ENCODE measurements around the gene SEMA5A.
A peak's percentile ranks its signal among the peaks of the same experiment; 100 is the strongest.

SEMA5A gene

GRCh38 chr5:9496801-9497200 lies 49.1 kb downstream of the SEMA5A start:
- Histone ChIP-seq H2BK120ac (ENCODE audit: low read depth, low read length) (no peak overlapping the region), H3K27me3 (ENCODE audit: control insufficient read depth in 1 of 2, insufficient read depth in 1 of 2, low read length in 2 of 2) (no peaks in the 10 kb centered on the region), H3K4me1 (ENCODE audit: control insufficient read depth, insufficient read depth, low read depth, low read length) (peaks cover 2% of the 10 kb centered on the region), H3K18ac (ENCODE audit: low read depth in 1 of 2, low read length in 2 of 2) (no peak overlapping the region), H3K27ac (ENCODE audit: low read length, poor library complexity, severe bottlenecking) (no peak overlapping the region), H3K9ac (ENCODE audit: low read length) (no peak overlapping the region), H2BK12ac (ENCODE audit: low read length in 2 of 2) (no peak overlapping the region), H3K4ac (ENCODE audit: low read depth in 1 of 2, low read length in 2 of 2) (no peak overlapping the region), H3K36me3 (ENCODE audit: control insufficient read depth in 1 of 2, insufficient read depth in 2 of 2, low read depth in 1 of 2, low read length in 2 of 2) (no peaks in the 10 kb centered on the region), H3K79me1 (replicated peaks; ENCODE audit: low read length, poor library complexity, severe bottlenecking) (peaks cover 28% of the 10 kb centered on the region), H2AK5ac (ENCODE audit: low read length, severe bottlenecking) (no peak overlapping the region), H2AFZ (ENCODE audit: low read depth, low read length) (no peak overlapping the region), H2BK5ac (ENCODE audit: low read depth, low read length, poor library complexity, severe bottlenecking) (no peak overlapping the region), H4K91ac (ENCODE audit: low read length) (no peak overlapping the region), H2BK15ac (ENCODE audit: low read depth, poor library complexity, severe bottlenecking) (no peak overlapping the region), H3K4me3 (ENCODE audit: insufficient read depth in 1 of 2, low read depth in 1 of 2, low read length in 2 of 2) (no peak overlapping the region), H3K23ac (ENCODE audit: low read length in 2 of 2) (no peak overlapping the region), H3K9me3 (ENCODE audit: control insufficient read depth, low read length) (no peaks in the 10 kb centered on the region), H3K4me2 (ENCODE audit: low read length, poor library complexity, severe bottlenecking) (no peak overlapping the region), H3K14ac (ENCODE audit: low read length in 2 of 2) (no peak overlapping the region), H4K8ac (ENCODE audit: low read length) (no peak overlapping the region)
- DNase-seq: no peak
- WGBS: no CpG with 5 or more reads among the region's 1 CpG

GRCh38 chr5:9495121-9495520 lies 50.8 kb downstream of the SEMA5A start:
- Histone ChIP-seq H3K36me3 (ENCODE audit: control insufficient read depth in 1 of 2, insufficient read depth in 2 of 2, low read depth in 1 of 2, low read length in 2 of 2) (no peaks in the 10 kb centered on the region), H2AFZ (ENCODE audit: low read depth, low read length) (no peak overlapping the region), H4K91ac (ENCODE audit: low read length) (no peak overlapping the region), H3K14ac (ENCODE audit: low read length in 2 of 2) (no peak overlapping the region), H3K9me3 (ENCODE audit: control insufficient read depth, low read length) (no peaks in the 10 kb centered on the region), H3K4me1 (ENCODE audit: control insufficient read depth, insufficient read depth, low read depth, low read length) (peaks cover 2% of the 10 kb centered on the region), H3K18ac (ENCODE audit: low read depth in 1 of 2, low read length in 2 of 2) (no peak overlapping the region), H3K4me2 (ENCODE audit: low read length, poor library complexity, severe bottlenecking) (no peak overlapping the region), H3K23ac (ENCODE audit: low read length in 2 of 2) (no peak overlapping the region), H4K8ac (ENCODE audit: low read length) (no peak overlapping the region), H3K79me1 (replicated peaks; ENCODE audit: low read length, poor library complexity, severe bottlenecking) (peaks cover 33% of the 10 kb centered on the region), H3K27ac (ENCODE audit: low read length, poor library complexity, severe bottlenecking) (no peak overlapping the region), H3K4me3 (ENCODE audit: insufficient read depth in 1 of 2, low read depth in 1 of 2, low read length in 2 of 2) (no peak overlapping the region), H2BK12ac (ENCODE audit: low read length in 2 of 2) (no peak overlapping the region), H2BK5ac (ENCODE audit: low read depth, low read length, poor library complexity, severe bottlenecking) (no peak overlapping the region), H2BK120ac (ENCODE audit: low read depth, low read length) (no peak overlapping the region), H3K4ac (ENCODE audit: low read depth in 1 of 2, low read length in 2 of 2) (peak overlapping the region in 1 of 2 experiments; percentile 16), H2AK5ac (ENCODE audit: low read length, severe bottlenecking) (no peak overlapping the region), H2BK15ac (ENCODE audit: low read depth, poor library complexity, severe bottlenecking) (no peak overlapping the region), H3K27me3 (ENCODE audit: control insufficient read depth in 1 of 2, insufficient read depth in 1 of 2, low read length in 2 of 2) (no peaks in the 10 kb centered on the region), H3K9ac (ENCODE audit: low read length) (no peak overlapping the region)
- no peak for DNase-seq
- WGBS: 97% methylated on average over 4 of the region's 4 CpGs

DNA sequence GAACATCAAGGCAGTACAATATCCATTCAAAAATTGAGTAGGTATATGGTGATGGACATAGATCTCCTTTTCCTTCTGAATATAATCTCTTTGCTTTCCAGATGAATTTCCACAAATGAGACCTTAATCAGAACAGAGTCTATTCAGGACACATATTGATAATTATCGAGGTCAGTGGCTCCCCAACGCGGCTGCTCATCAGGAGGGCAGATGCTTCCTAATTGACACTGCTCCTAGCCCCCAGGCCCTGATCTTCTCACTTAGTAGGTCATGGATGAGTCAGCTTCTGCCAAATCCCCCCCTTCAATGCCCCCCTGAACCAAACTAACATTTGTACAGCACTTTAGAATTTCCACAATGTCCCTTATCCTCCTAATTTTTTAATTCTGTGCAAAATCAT lies 51.6 kb downstream of the SEMA5A start:
- Histone ChIP-seq H3K4me1 (ENCODE audit: control insufficient read depth, insufficient read depth, low read depth, low read length) (peaks cover 2% of the 10 kb centered on the region), H4K8ac (ENCODE audit: low read length) (no peak overlapping the region), H2AFZ (ENCODE audit: low read depth, low read length) (no peak overlapping the region), H3K27ac (ENCODE audit: low read length, poor library complexity, severe bottlenecking) (no peak overlapping the region), H3K4ac (ENCODE audit: low read depth in 1 of 2, low read length in 2 of 2) (no peak overlapping the region), H2BK120ac (ENCODE audit: low read depth, low read length) (no peak overlapping the region), H3K36me3 (ENCODE audit: control insufficient read depth in 1 of 2, insufficient read depth in 2 of 2, low read depth in 1 of 2, low read length in 2 of 2) (no peaks in the 10 kb centered on the region), H3K27me3 (ENCODE audit: control insufficient read depth in 1 of 2, insufficient read depth in 1 of 2, low read length in 2 of 2) (no peaks in the 10 kb centered on the region), H4K91ac (ENCODE audit: low read length) (no peak overlapping the region), H2BK5ac (ENCODE audit: low read depth, low read length, poor library complexity, severe bottlenecking) (no peak overlapping the region), H3K9ac (ENCODE audit: low read length) (no peak overlapping the region), H3K79me1 (replicated peaks; ENCODE audit: low read length, poor library complexity, severe bottlenecking) (peaks cover 33% of the 10 kb centered on the region), H2BK12ac (ENCODE audit: low read length in 2 of 2) (no peak overlapping the region), H3K4me2 (ENCODE audit: low read length, poor library complexity, severe bottlenecking) (no peak overlapping the region), H3K4me3 (ENCODE audit: insufficient read depth in 1 of 2, low read depth in 1 of 2, low read length in 2 of 2) (no peak overlapping the region), H2BK15ac (ENCODE audit: low read depth, poor library complexity, severe bottlenecking) (no peak overlapping the region), H3K23ac (ENCODE audit: low read length in 2 of 2) (no peak overlapping the region), H3K14ac (ENCODE audit: low read length in 2 of 2) (no peak overlapping the region), H2AK5ac (ENCODE audit: low read length, severe bottlenecking) (no peak overlapping the region), H3K9me3 (ENCODE audit: control insufficient read depth, low read length) (no peaks in the 10 kb centered on the region), H3K18ac (ENCODE audit: low read depth in 1 of 2, low read length in 2 of 2) (no peak overlapping the region)
- no peak for DNase-seq
- 91% methylated on average over 3 of the region's 3 CpGs for WGBS

GRCh38 chr5:9490494-9491097 lies 55.3 kb downstream of the SEMA5A start:
- Histone ChIP-seq H3K36me3 (ENCODE audit: control insufficient read depth in 1 of 2, insufficient read depth in 2 of 2, low read depth in 1 of 2, low read length in 2 of 2) (no peaks in the 10 kb centered on the region), H4K91ac (ENCODE audit: low read length) (no peak overlapping the region), H2AFZ (ENCODE audit: low read depth, low read length) (no peak overlapping the region), H3K9me3 (ENCODE audit: control insufficient read depth, low read length) (no peaks in the 10 kb centered on the region), H3K4me1 (ENCODE audit: control insufficient read depth, insufficient read depth, low read depth, low read length) (peaks cover 2% of the 10 kb centered on the region), H2BK12ac (ENCODE audit: low read length in 2 of 2) (no peak overlapping the region), H3K23ac (ENCODE audit: low read length in 2 of 2) (no peak overlapping the region), H2BK5ac (ENCODE audit: low read depth, low read length, poor library complexity, severe bottlenecking) (no peak overlapping the region), H3K9ac (ENCODE audit: low read length) (no peak overlapping the region), H3K27me3 (ENCODE audit: control insufficient read depth in 1 of 2, insufficient read depth in 1 of 2, low read length in 2 of 2) (no peaks in the 10 kb centered on the region), H4K8ac (ENCODE audit: low read length) (no peak overlapping the region), H3K27ac (ENCODE audit: low read length, poor library complexity, severe bottlenecking) (no peak overlapping the region), H2BK15ac (ENCODE audit: low read depth, poor library complexity, severe bottlenecking) (no peak overlapping the region), H2BK120ac (ENCODE audit: low read depth, low read length) (no peak overlapping the region), H2AK5ac (ENCODE audit: low read length, severe bottlenecking) (no peak overlapping the region), H3K4ac (ENCODE audit: low read depth in 1 of 2, low read length in 2 of 2) (no peak overlapping the region), H3K4me2 (ENCODE audit: low read length, poor library complexity, severe bottlenecking) (no peak overlapping the region), H3K4me3 (ENCODE audit: insufficient read depth in 1 of 2, low read depth in 1 of 2, low read length in 2 of 2) (no peak overlapping the region), H3K18ac (ENCODE audit: low read depth in 1 of 2, low read length in 2 of 2) (no peak overlapping the region), H3K79me1 (replicated peaks; ENCODE audit: low read length, poor library complexity, severe bottlenecking) (peaks cover 31% of the 10 kb centered on the region), H3K14ac (ENCODE audit: low read length in 2 of 2) (no peak overlapping the region)
- DNase-seq: no peak
- WGBS: 82% methylated on average over 2 of the region's 2 CpGs

Data from mesenchymal stem cell (in vitro differentiated cells and primary cell).